NCI-H2227 treated with DMSO at 0.1 percent for 48 hours (cell line): ENCODE data around the gene SNTN.
A peak's percentile ranks its signal among the peaks of the same experiment; 100 is the strongest.
"Not testable (repeated sequence)": the region's sequence is repeated elsewhere in the genome, so short reads cannot be mapped to it uniquely, and the experiment has no call there.

Experiments used
- DNase-seq: peaks from one replicate; lab custom pipeline; 2025; lab: John Stamatoyannopoulos, UW

The SNTN gene

DNA sequence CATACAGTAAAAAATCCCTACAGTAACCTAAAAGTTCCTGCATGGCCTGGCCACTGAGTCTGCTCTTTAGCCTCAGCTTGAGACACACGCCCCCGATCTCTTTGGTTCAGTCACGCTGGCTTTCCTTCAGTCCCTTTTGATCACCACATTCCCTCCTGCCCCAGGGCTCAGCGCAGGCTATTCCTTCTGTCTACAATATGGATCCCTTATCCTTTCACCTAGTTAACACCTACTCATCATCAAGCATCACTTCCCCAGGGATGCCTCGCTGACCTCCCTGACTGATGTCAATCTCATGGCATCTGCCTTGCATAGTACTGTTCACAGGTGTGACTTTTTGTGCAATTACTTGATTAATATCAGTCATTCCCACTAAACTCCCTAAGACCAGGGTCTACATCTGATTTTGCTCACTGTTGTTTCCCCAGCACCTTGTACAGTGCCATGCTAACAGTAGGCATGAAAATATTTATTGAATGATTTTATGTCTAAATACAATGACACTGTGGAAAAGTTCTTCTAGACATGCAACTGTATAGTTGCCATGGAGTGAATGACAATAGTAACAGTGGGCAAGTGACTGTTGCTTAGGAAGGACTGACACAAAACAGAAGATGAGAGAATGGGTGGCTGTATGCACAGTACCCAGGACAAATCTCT, at the start of gene SNTN:
SNTN (plus strand) TSS at position 610 of the 660 bp plus-strand sequence; CDS start at position 623, 13 bp downstream.
- no peak for DNase-seq

DNA sequence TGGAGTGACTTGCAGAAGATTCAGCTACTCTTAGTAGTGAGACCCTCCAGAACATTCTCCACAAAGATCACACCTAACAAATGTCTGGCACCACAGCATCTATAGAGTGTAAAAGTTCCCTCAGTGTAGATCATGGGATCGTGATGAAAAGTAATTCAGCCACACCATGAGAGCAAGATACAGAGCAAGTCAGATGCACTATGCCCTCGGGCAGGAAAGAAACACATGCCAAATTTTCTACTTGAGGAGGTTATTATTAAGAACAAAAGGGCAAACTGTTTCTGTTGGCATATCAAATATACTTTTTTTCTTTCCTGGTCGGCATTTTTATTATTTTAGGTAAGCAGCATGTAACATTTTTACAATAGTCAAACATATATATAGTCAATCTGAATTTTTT, 44.8 kb upstream of the SNTN start:
- DNase-seq: no peak

DNA sequence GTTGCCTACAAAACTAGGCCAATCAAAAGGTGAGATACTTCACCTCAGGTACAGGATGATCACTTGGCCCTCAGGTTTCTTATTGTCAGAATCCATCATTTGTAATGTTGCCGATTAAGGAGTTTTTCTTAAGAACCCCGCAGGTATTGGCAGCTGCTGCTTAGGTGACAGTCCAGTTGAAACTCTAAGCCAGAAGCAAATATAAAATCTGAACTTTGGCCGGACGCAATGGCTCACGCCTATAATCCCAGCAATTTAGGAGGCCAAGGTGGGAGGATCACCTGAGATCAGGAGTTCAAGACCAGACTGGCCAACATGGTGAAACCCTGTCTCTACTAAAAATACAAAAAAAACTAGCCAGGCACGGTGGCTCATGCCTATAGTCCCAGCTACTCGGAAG, 43.1 kb upstream of the SNTN start:
- DNase-seq: no peak

DNA sequence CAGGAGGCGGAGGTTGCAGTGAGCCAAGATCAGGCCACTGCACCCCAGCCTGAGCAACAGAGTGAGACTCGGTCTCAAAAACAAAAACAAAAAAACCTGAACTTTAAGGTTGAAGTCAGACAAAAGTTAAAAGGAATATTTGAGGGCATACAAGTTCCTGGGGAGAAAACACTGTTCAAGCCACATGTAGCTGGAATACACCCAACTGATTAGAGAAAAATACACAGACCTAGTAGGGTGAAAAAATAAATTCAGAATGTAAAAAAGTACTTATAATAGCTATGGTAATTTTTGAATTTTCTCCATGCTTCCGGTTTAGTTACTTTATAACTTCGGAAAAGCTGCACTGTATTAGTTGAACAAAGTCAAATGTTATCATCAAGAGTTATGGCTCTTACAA, 42.6 kb upstream of the SNTN start:
- no peak for DNase-seq

DNA sequence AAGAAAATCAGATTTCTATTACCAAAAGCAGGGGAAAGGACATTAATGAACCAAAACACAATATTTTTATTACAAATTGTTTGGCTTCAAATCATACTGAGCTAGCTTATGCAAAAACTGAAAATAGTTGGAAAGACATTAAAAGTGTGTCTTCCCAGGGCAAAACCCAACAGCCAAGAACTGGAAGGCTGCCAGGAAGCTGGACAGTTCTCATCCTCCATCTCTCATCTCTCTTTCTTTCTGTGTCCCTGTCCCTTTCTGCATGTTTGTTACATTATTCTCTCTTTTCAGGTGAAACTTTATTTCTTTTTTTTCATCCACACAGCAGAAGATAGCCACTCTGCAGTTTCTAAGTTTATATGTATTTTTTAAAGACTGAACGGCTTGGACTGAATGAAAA, 41.1 kb upstream of the SNTN start:
- no peak for DNase-seq

DNA sequence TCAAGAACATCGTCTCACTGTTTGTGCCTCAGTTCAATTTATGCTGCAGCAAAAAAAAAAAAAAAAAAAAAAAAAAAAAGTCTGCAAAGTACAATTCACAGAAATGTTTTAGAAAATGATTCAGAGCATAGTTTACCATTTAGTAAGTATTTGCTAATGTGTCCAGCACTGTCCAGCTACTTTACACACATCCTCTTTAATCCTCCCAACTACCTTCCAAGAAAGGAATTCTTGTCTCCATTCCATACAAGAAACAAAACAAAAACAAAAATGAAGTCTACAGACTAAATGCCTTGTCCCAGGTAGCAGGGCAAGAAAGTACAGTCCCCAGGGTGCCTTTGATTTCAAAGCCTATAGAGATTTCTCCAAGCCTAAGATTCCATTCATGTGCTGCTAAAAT, 38.9 kb upstream of the SNTN start:
- no peak for DNase-seq

DNA sequence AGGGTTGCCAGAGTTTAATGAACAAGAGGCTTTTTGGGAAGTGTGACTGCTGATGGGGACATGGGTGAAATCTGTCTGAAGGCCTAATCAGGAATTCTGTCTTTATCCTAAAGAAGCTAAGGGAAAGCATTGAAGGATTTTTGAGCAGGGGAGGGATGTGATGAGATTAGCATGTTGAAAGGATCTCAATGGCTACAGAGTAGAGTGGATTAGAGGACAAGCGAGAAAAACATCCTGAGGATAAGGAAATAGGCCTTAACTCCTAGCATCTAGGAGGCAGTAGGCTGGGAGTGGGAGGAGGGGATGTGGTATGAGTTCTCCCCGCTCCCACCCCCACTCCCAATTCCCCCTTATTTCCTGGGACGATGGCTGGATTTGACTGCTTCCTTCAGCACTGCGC, 35.1 kb upstream of the SNTN start:
- no peak for DNase-seq

DNA sequence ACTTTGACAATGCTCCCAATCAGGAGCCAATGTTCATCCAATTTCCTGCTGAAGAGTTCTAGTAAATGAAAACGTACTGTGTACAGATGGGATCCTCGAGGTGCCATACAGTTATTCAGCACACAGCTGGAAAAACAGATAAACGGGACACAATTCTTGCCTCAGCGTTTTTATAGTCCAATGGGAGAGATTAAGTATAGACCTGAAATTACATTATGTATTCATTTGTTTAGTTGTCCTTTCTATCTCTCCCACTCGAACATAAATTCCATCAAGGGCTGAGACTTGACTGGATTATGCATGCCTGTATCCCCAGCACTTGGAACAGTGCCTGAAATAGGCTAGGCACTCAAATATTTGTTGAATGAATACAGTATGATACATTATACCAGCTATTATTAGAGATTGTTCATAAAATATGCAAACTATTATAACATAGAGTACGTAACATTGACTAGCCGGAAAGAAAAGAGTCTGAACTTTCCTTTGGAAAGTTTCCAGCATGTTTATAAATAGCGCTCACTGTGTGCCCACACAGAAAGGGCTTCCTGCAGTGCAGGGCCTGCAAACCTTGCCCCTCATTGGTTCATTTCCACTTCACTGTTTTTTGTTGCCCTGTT, 27.4 kb upstream of the SNTN start:
- DNase-seq: no peak

DNA sequence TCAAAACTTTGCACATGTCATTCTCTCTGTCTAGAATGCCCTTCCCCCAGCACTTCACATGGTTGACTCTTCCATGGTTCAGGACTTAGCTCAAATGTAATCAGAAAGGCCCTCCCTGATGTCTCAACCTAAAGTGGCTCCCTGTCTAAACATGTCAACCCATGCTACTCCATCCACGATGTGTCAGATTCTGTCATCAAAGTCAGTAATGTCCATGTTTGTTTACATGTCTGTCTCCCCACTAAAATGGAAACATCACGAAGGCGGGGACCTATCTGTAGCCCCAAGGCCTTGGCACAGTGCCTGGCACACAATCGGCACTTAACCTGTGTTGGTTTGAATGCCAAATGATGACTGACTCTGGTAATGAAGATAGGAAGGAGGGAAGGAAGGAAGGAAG, 20.8 kb upstream of the SNTN start:
- no peak for DNase-seq

DNA sequence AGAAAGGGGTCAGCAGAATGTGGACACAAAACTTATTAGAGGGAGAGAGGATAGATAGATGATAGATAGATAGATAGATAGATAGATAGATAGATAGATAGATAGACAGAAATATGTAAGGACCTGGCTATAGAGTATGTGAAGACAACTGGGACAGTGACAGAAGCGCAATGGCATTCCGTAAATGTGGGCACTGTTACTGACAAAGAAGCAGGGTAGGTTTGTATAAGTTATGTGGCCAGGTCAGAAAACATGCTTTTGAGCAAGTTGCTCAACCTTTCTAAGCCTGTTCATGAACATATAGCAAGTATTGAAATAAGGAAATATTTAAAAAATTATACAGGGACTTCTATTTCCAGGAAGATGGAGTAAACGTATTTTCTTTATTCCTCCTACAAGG, 17.3 kb upstream of the SNTN start:
- no peak for DNase-seq

DNA sequence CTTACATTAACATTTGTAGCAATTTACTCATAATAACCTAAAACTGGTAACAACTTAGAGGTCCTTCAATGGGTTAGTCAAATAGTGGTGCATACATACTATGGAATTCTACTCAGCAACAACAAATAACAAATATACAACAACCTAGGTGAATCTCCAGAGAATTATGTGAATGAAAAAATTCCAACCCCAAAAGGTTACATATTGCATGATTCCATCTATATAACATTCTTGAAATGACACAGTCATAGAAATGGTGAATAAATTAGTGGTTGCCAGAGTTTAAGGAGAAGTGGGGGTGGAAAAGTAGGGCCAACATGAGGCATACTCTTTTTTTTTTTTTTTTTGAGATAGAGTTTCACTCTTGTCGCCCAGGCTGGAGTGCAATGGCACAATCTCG, 12.7 kb upstream of the SNTN start:
- no peak for DNase-seq

DNA sequence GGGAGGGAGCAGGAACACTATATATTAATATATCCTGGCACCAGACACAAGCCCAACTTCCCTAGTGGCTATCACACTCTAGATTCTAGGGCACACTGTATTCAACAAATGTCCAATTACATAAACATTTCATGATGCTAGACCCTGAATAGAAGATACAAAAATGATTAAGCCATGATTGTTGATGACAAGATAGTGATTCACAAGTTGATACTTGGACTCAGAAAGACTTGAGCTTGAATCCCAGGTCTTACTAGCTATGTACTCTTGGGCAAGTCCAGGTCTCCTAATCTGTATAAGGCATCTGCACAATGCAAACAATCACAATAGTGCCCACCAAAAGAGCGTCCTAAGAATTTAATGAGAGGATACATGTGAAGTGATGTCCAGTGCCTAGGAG, 10.0 kb upstream of the SNTN start:
- DNase-seq: no peak

DNA sequence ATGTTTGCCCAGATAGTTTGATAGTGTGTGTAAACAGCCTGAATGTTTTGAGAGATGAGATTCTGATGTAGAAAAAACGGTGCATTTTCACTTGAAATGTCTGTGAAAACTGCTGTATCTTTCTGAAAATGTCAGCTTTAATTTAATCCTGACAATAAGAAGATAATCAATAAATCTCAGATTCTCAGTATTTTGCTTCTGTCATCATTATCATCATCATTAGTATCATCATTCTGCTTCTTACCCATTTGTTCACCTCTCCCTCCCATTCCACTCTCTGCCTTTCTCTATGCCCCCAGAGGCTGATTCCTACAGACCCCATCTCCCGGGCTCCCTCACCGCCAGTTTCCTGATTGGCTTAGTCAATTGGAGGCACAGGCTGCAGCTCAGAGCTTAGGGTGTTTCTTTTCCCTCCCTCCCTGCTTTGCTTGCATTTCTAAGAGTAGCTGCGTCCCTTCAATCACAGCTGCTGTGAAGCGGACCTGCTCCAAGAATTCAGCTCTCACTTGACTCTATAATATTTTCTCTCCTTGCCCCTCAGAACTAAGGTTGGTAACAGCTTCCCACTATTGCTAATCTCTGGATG, 8.2 kb upstream of the SNTN start:
- peak; percentile 40 for DNase-seq

DNA sequence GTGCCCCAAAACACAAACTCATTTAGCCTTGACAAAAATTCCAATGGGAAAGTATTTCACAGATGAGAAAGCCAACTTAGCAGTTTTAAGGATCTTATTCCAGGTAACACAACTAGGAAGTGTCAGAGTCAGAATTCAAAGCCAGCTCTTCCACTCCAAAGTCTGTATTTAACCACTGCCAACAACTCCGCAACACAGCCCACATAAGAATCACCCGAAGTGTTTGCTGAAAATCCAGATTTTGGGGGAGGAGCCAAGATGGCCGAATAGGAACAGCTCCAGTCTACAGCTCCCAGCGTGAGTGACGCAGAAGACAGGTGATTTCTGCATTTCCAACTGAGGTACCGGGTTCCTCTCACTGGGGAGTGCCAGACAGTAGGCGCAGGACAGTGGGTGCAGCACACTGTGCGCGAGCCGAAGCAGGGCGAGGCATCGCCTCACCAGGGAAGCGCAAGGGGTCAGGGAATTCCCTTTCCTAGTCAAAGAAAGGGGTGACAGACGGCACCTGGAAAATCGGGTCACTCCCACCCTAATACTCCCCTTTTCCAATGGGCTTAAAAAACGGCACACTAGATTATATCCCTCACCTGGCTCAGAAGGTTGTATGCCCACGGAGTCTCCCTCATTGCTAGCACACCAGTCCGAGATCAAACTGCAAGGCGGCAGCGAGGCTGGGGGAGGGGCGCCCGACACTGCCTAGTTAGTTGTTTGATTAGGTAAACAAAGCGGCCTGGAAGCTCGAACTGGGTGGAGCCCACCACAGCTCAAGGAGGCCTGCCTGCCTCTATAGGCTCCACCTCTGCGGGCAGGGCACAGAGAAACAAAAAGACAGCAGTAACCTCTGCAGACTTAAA, 7.3 kb upstream of the SNTN start:
- not testable (repeated sequence) for DNase-seq

DNA sequence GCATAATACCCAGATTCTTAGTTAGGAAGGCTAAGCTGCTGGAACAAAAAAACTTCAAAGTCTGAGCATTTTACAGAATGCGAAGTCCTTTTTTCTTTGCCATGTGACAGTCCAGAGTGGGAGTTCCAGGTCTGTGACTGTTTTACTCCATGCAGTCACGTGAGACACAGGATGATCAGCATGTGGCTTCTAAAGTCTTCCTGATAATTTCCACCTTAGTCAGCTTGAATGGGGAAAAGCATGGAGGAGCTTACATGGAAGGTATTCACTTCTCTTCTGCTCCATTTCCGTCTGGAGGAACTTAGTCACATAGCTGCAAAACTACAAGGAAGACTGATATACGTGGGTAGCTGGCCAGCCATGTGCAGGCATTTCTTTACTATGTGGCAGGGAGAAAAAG, 1.7 kb downstream of the SNTN start:
- DNase-seq: no peak

DNA sequence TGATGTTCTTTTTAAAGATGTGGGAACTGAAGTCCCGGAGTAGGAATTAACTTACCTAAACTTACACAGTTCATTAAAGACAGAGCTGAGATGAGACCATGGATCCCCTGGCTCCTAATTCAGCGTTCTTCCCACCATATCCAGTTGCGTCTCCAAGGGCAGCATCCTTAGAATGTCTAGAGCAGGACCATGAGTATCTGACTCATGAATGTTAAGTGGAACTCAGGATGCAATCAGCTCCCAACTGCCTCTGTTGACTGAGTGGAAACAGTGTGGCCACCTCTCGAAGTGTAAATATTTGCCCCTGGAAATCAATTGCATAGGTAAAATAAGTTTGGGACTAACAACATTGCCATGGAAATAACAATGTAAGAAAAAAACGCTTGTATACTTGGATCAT, 2.5 kb downstream of the SNTN start:
- no peak for DNase-seq

DNA sequence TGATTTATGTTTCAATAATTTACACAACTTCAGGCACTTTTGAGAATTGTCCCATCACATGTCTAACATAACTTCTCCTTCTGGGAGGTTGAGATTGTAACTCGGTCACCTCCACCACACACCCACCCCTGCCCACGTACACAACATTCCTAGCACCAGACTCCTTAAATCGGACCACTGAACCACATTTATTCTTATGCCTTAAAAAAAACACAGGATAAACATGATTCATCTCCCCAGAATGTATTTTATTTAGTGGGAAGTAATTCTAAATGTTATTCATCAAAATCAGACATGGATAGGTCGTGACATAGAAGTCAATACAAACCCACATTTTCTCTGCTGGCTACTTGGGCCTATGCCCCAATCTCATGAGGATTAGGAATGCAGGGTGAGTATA, 3.0 kb downstream of the SNTN start:
- no peak for DNase-seq

DNA sequence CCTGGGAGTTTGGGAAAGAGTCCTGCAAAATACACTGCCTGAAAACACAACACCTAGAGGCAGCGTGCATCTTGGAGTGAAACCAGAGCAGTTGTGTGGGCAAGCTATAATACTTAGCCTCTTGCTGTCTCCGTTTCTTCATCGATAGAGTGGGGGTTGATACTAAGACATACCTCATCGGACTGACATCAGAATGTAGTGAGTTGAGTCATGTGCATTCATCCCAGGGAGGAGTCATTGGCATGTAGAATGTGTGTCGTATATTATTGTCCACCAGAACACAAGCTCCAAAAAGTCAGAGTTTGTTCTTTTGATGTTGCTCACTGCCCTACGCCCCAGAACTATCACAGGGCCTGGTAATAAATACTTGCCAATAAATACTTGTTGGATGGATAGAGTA, 4.3 kb downstream of the SNTN start:
- no peak for DNase-seq

DNA sequence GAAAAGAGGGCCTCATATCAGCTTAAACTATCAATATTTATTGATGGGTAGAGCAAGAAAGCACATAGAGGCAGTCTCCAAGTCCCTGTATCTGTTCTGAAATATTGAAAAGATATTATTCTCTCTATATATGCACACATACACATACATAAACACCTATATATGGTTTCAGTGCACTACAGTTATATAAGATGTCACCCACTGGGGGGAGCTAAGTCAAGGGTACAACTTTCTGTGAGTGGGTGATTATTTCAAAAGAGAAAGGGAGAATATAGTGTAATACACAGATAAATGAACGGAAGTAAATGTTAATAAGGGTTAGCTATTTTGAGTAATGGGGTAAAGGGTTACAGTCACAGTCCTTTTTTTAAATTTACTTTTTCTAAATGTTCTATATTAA, 8.8 kb downstream of the SNTN start:
- no peak for DNase-seq

DNA sequence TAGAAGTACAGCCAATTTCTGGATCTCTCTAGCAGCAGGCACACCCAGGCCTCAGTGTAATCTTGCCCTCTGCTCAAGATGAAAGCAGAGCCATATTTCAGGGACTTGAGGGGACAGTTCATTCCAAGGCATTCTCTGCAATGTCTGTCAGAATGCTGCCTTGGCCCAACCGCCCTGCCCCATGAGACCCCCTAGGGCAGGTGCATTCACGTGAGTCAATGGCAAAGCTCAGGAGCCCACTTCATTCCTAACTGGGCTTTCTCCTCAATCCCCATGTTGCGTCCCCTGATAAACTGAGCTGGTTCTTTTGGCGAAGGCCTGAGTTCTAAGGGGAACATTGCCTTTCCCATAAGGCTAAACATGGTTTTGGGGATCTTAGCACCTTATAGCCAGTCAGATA, 9.5 kb downstream of the SNTN start:
- DNase-seq: no peak

DNA sequence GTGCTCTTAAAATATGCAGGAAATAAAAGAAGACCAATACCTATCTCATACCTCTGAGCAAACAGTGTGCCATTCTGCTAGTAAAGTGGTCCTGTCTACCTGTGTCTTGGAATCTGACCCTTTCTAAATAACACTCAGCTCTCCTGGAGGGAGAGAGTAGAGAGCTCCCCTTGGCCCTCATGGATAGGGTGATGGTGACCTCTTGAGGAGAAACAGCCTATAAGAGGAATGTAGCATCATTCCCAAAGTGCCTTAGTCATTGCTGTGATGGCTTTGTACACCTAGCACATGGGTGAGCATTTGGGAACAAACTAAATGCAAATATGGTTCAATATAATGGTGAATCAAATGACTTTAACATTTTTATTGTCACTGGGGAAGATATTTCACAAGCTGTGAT, 10.0 kb downstream of the SNTN start:
- DNase-seq: no peak

DNA sequence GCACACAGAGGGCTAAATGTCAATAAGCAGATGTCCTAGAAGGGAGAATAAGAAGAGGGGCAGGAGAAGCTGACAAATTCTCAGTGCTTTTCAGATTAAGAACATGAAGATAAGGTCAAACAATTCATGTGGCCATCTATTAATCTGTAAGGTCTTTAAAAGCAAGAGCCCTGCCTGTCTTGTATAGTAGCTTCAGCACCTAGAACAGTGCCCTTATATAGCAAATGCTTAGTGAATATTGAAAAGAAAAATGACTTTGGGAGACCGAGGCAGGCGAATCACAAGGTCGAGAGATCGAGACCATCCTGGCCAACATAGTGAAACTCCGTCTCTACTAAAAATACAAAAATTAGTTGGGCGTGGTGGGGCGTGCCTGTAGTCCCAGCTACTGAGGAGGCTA, 18.1 kb downstream of the SNTN start:
- DNase-seq: no peak

DNA sequence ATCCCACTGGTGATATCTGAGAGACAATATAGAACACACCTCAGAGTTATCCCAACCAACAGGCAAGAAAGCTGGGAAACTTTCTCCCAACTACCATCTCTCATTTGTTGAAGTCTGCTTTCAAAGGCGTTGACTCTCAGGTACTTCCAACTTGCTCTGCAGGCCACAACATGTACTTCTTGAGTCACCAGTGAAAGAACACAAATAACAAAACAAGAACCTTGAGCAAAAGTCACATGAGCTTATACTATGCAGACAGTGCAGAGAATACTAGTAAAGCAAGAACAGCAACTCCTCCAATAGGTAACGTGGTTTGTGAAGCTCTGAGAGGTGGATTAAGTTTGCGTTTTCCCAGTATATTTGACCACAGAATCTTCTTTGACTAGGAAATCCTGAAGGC, 20.6 kb downstream of the SNTN start:
- no peak for DNase-seq
